Rectal smooth muscle tissue (tissue), 1 donor: Measurements from ENCODE around the gene RPS23.

Source experiments
- H3K27ac ChIP-seq: one replicate; pipeline ENCODE4 v1.7.0; 2013; ENCODE audit warnings: low read depth, low read length, inconsistent platforms
- H3K27me3 ChIP-seq: one replicate; pipeline ENCODE4 v1.7.0; 2013; ENCODE audit warnings: low read length; ENCODE audit not compliant: control insufficient read depth, insufficient read depth
- H3K36me3 ChIP-seq: one replicate; pipeline ENCODE4 v1.7.0; 2013; ENCODE audit warnings: low read length; ENCODE audit not compliant: control insufficient read depth, insufficient read depth
- H3K4me1 ChIP-seq: one replicate; pipeline ENCODE4 v1.7.0; 2013; ENCODE audit warnings: low read length; ENCODE audit not compliant: control insufficient read depth, insufficient read depth
- H3K4me3 ChIP-seq: one replicate; pipeline ENCODE4 v1.7.0; 2013; ENCODE audit warnings: low read length
- H3K9ac ChIP-seq: one replicate; pipeline ENCODE4 v1.7.0; 2013; ENCODE audit warnings: low read length

The RPS23 gene

DNA sequence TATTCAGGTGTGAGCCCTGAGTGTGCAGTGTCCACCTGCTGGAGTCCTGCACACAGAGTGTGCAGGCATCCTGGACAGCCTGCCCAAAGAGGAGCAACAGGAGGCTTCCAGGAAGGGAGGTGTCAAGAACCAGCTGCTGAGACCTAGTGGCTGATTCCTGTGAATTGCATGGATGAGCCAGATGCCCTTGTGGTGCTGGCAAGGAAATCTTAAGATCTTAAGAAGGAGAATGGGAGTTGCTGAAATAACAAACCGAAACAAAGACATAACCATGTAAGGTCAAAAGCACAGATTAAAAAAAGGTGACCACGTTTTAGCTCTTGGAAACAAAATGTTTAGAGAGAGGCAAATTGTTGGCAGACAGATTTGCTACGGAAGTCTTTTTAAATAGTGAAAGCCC is 29.3 kb upstream of the RPS23 start:
- Histone ChIP-seq H3K4me3 (no peak overlapping the region), H3K27me3 (no peaks in the 10 kb centered on the region), H3K4me1 (no peaks in the 10 kb centered on the region), H3K27ac (no peak overlapping the region), H3K9ac (no peak overlapping the region), H3K36me3 (no peaks in the 10 kb centered on the region)

DNA sequence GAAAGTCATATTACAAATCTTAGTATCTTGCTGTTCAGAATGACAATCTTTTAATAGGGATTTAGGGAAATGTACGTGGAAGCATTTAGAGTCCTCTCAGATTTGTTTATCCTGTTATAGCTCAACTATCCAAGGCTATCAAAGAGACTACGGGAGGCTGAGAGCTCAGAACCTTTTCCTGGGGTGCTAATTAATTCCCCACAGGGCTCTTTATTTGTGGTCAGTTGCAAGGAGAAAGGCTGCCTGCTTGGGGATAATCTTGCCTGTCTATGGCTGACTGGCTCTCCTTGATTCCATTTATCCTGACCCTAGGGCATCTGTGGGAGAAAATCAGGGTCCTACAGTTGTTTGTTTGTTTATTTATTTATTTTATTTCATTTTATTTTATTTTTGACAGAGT is 28.0 kb upstream of the RPS23 start:
- H3K4me3 ChIP-seq, result no peak overlapping the region
- H3K9ac ChIP-seq, result no peak overlapping the region
- no peak overlapping the region for H3K27ac ChIP-seq
- H3K27me3 ChIP-seq, result no peaks in the 10 kb centered on the region
- H3K36me3 ChIP-seq, result no peaks in the 10 kb centered on the region
- H3K4me1 ChIP-seq, result no peaks in the 10 kb centered on the region

DNA sequence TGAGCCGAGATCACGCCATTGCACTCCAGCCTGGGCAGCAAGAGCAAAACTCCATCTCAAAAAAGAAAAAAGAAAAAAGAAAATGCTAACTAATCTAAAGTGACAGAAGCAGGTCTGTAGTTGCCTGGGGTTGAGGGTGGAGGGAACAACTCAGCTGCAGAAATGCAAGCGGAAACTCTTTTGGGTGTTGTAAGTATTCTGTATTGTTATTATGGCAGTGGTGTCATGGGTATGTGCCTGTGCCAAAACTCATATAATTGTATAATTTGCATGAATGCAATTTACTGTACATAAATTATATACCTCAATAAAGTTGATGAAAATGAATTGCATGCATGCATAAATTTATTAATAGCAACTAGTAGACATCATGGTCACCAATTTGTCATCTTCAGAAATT is 23.0 kb upstream of the RPS23 start:
- no peaks in the 10 kb centered on the region for H3K4me1 ChIP-seq
- H3K27ac ChIP-seq, result no peak overlapping the region
- no peak overlapping the region for H3K4me3 ChIP-seq
- no peaks in the 10 kb centered on the region for H3K27me3 ChIP-seq
- no peak overlapping the region for H3K9ac ChIP-seq
- no peaks in the 10 kb centered on the region for H3K36me3 ChIP-seq

DNA sequence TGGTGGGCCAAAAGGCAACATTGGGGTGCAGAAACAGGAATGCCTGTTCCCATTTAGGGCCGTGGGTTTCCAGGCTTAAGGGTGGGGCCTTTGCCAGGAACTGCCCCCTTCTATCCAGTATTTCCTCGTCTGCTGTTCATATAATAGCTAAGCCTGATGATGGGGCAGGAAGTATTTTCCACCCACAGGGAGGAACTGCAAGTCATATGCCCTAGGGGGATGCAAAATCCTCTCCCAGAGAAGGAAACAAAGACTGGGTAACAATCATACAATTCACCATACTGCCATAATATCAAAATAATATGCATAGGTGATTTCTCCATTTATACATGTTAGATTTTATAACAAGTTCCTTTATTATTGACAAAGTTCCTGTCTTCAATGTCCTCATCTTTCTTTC is 20.5 kb upstream of the RPS23 start:
- no peak overlapping the region for H3K9ac ChIP-seq
- no peak overlapping the region for H3K4me3 ChIP-seq
- H3K27me3 ChIP-seq, result no peaks in the 10 kb centered on the region
- H3K27ac ChIP-seq, result no peak overlapping the region
- H3K36me3 ChIP-seq, result no peaks in the 10 kb centered on the region
- no peaks in the 10 kb centered on the region for H3K4me1 ChIP-seq

DNA sequence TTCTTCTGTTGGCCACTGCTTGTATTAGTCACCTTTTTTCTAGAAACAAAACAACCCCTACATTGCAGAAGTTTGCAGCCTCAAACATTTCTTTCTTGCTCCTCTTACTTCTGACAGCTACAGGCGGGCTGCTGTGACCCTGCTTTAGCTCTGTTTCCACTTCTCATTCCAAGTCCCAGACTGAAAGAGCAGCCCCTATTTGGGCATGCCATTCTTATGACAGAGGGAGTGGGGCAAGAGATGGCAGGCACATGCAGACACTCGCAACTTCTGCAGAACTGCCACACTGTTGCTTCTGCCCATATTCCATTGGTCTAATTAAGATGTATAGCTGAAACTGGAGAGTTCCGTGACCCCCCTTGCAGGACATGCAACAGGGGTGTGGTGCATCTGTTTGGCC is 19.6 kb upstream of the RPS23 start:
- H3K4me1 ChIP-seq, result no peaks in the 10 kb centered on the region
- H3K36me3 ChIP-seq, result no peaks in the 10 kb centered on the region
- no peak overlapping the region for H3K4me3 ChIP-seq
- H3K27me3 ChIP-seq, result no peaks in the 10 kb centered on the region
- H3K27ac ChIP-seq, result no peak overlapping the region
- H3K9ac ChIP-seq, result no peak overlapping the region

DNA sequence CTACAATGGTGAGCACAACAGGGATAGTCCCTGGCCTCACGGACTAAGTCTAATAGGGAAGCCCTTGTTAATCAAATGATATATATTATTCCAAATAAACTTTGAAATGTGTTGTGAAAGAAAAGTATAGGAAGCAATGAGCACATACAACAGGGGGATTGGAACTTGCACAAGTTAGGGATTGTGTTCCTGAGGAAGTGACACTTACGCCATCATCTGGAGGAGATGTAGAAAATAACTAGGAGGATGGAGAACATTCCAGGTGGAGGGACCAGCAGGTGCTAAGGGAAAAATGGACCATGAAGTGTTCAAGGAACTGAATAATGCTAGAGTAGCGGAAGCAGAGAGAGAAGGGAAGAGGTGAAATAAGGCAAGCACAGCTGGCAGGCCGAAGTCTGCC is 18.8 kb upstream of the RPS23 start:
- Histone ChIP-seq H3K36me3 (no peaks in the 10 kb centered on the region), H3K4me1 (no peaks in the 10 kb centered on the region), H3K27me3 (no peaks in the 10 kb centered on the region), H3K4me3 (no peak overlapping the region), H3K27ac (no peak overlapping the region), H3K9ac (no peak overlapping the region)

DNA sequence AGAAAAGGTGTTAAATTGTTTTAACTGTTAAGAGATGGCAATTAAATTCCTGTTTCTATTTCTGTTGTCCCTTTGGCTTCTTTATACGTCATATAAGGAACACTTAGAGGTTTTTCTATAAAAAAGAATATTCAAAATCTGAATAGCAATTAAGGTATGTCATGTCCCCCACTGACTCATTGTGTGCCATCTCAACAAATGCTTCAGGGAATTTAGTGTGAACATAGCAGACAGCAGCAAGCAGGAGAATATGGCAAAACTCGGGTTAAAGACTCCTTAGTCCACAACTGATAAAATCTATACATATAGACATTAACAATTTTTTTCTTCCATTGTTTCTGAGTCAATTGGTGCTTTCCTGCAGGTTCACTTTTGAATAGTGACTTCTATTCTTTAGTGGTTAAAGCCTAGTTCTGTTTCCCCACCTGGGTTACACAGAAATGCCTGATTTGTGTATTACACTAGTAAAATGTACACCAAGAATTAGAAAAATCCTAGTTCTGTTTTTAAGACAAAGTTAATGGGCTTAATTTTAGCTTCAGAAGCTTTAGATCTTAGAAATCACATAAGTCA is 17.9 kb upstream of the RPS23 start:
- Histone ChIP-seq H3K9ac (no peak overlapping the region), H3K27ac (no peak overlapping the region), H3K36me3 (no peaks in the 10 kb centered on the region), H3K4me3 (no peak overlapping the region), H3K4me1 (no peaks in the 10 kb centered on the region), H3K27me3 (no peaks in the 10 kb centered on the region)

DNA sequence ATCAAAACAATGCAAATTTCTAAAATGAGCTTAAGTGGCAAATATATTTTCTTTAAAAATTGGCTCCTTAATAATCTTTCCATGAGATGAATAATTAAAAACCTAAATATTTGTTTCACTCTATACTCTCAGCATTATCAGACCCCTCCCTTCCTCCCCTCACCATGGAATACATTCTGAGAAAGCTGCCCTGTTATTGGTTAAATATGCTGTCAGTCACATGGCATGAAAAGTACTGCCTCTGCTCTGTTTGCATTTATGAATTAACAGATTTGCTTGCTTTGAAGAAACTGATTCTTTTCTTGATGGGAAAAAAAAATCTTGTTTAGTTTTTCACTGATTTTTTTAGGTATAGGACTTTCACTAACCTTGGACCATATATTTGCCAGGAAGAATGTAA is 17.0 kb upstream of the RPS23 start:
- Histone ChIP-seq H3K4me3 (no peak overlapping the region), H3K36me3 (no peaks in the 10 kb centered on the region), H3K9ac (no peak overlapping the region), H3K27ac (no peak overlapping the region), H3K4me1 (no peaks in the 10 kb centered on the region), H3K27me3 (no peaks in the 10 kb centered on the region)

DNA sequence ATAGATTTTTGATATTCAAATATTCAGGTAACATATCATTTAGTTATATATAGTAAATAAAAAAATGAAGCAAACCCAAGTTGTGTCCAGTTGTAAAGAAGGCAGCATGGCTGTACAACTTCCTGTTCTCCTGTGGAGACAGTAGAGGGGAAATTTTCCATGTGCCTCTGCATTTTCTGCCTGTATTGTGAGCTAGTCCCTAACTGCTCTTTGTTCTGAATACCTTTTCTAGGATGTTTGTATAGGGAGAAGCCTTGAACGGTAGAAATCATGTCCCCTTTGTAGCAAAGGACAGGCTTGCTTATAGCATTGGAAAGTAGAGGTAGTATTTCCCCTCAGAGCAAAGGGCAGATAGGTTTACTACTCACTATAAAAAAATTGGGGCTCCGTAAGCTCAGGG is 13.3 kb upstream of the RPS23 start:
- H3K4me3 ChIP-seq, result no peak overlapping the region

DNA sequence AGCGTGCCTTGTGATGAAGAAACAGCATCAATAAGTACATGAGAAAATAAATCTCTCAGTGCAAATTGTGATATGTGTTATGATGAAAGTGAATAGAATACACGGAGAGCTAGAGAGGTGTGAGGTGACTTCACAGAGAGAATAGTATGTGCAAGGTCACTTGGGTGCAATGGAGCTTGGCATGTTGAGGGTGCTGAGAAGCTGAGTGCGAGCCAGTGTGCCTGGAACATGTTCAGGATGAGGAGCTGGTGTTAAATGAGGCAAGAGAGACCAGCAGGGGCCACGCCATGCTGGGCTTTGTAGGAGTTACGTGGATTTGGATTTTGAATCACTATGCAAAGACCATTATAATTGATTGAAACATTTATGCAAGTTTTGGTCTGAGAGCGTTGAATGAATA is 12.8 kb upstream of the RPS23 start:
- Histone ChIP-seq H3K27ac (no peak overlapping the region), H3K27me3 (no peaks in the 10 kb centered on the region), H3K4me1 (no peaks in the 10 kb centered on the region), H3K4me3 (no peak overlapping the region), H3K36me3 (no peaks in the 10 kb centered on the region), H3K9ac (no peak overlapping the region)

More for the DNA sequence above, 13.3 kb upstream of the RPS23 start:
- Histone ChIP-seq H3K27me3 (no peaks in the 10 kb centered on the region), H3K27ac (no peak overlapping the region), H3K4me1 (no peaks in the 10 kb centered on the region), H3K36me3 (no peaks in the 10 kb centered on the region), H3K9ac (no peak overlapping the region)

DNA sequence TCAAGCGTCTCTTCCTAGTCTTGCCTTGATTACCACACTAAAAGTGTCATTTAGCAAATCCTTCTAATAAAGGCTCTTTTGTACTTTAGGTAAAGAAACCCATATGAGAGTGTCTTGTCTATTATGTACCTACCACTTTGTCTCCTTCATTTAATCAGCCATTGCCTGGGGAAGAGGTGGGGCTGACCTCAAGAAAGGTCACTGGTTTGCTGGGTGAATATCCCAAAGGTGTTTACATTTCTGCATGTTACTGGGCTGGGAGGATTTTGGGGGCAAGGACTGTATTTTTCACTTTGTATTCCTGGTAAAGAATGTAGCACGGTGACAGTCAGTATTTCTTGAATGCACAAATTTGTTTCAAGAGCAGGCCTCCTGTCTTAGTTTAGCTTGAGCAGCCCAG is 11.9 kb upstream of the RPS23 start:
- H3K4me1 ChIP-seq, result no peaks in the 10 kb centered on the region
- no peaks in the 10 kb centered on the region for H3K36me3 ChIP-seq
- H3K27me3 ChIP-seq, result no peaks in the 10 kb centered on the region
- no peak overlapping the region for H3K9ac ChIP-seq
- no peak overlapping the region for H3K27ac ChIP-seq
- H3K4me3 ChIP-seq, result no peak overlapping the region

DNA sequence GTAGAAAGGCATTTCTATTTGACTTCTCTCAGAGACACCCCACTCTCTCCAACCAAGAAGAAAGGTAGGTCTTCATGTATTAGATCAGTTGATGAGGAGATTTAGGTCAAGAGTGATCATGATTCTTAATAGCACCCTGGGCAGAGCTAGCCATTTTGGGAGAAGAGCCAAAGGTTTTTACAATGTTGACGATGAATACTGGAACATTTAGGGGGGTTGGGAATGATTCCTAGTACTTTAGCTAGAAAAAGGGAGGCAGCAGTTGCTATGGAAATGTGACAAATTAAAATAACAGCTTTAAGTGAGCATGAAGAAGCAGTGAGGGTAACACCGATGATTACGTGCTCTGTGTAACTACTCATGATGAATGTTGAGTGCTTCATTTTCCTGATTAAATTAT is 9.5 kb upstream of the RPS23 start:
- Histone ChIP-seq H3K27me3 (no peaks in the 10 kb centered on the region), H3K4me3 (no peak overlapping the region), H3K27ac (no peak overlapping the region), H3K4me1 (no peaks in the 10 kb centered on the region), H3K9ac (no peak overlapping the region), H3K36me3 (no peaks in the 10 kb centered on the region)

DNA sequence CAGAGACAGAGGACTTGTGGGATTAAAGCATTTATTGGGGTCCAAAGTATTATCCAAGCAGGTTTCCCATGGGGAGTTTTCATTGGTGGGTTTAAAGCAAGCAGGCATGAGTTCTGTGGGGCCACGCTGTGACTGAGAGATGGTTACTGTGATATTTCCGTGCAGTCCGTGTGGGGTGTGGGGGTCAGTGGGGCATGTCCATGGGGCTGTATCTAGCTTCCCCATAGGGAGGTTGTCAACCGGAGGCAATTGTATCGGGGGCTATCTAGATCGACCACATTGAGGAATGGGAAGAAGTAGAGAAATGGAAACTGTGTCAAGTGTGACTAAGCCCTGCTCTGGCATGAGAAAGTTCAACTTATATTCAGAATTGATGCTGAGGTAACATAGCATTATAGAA is 7.1 kb upstream of the RPS23 start:
- no peak overlapping the region for H3K4me3 ChIP-seq
- no peaks in the 10 kb centered on the region for H3K27me3 ChIP-seq
- H3K36me3 ChIP-seq, result no peaks in the 10 kb centered on the region
- H3K4me1 ChIP-seq, result no peaks in the 10 kb centered on the region
- H3K27ac ChIP-seq, result no peak overlapping the region
- H3K9ac ChIP-seq, result no peak overlapping the region
